Bronchial epithelial cell (primary cell): ENCODE measurements around the gene KCNN1. TPM values are rescaled to one million over a fixed set of nuclear protein-coding genes. Genes with fewer than 3 reads are reported as not detected.
"Not testable (repeated sequence)": the region's sequence is repeated elsewhere in the genome, so short reads cannot be mapped to it uniquely, and the experiment has no call there.

Experiments
- DNase-seq: peaks from one replicate; pipeline ENCODE4 v3.0.0-alpha.2; 2010; ENCODE audit warnings: low read depth
- FAIRE-seq: peaks from 2 replicates; lab custom pipeline; 2011; peaks lifted over from hg19 to GRCh38; lab: Jason Lieb, UNC
- H3K27me3 ChIP-seq: 2 replicates; pipeline ENCODE4 v1.5.1; 2011; ENCODE audit warnings: low read length; ENCODE audit not compliant: control insufficient read depth, insufficient read depth
- H3K36me3 ChIP-seq: 2 replicates; pipeline ENCODE4 v1.5.1; 2011; ENCODE audit warnings: low read length; ENCODE audit not compliant: control insufficient read depth, insufficient read depth
- H3K4me3 ChIP-seq: 2 replicates; pipeline ENCODE4 v1.5.1; 2011; ENCODE audit warnings: mild to moderate bottlenecking, low read depth, low read length, control low read depth
- CTCF ChIP-seq: IDR thresholded peaks from 2 replicates; pipeline ENCODE4 v1.5.1; 2011; ENCODE audit warnings: mild to moderate bottlenecking, moderate library complexity, low read length, control low read depth, inconsistent platforms; ENCODE audit not compliant: insufficient read depth, severe bottlenecking
- total RNA-seq: library from RNA; depleted of rRNA; stranded (reverse); fragments of >200 nt; gene quantifications from 2 replicates; pipeline ENCODE4 v1.2.1, GENCODE V29; 2014

The KCNN1 gene
- not detected in 2 replicates for total RNA-seq

- Histone ChIP-seq H3K4me3 (no peak within 1 kb of the TSS), H3K27me3 (peaks cover 17% of the 10 kb centered on the region), H3K36me3 (no peaks in the 10 kb centered on the region)
- FAIRE-seq = no peak
- no peak for TF ChIP-seq CTCF
- DNase-seq = no peak
These were observed at the start of gene KCNN1 for GRCh38 chr19:17966550-17967256. TSS of gene KCNN1 (plus strand) at chr19:17967107. CDS start at chr19:17973889, 6,782 bp downstream.

GRCh38 chr19:17918151-17918550 is 48.8 kb upstream of the KCNN1 start:
- FAIRE-seq, DNase-seq, H3K4me3 ChIP-seq, H3K27me3 ChIP-seq, H3K36me3 ChIP-seq: not testable (repeated sequence)

- not testable (repeated sequence) for FAIRE-seq, H3K27me3 ChIP-seq, DNase-seq, H3K4me3 ChIP-seq, H3K36me3 ChIP-seq
These were observed 47.8 kb upstream of the KCNN1 start for GRCh38 chr19:17919122-17919521.

- Histone ChIP-seq H3K4me3 (no peak overlapping the region), H3K27me3 (no peaks in the 10 kb centered on the region), H3K36me3 (no peaks in the 10 kb centered on the region)
- DNase-seq = no peak
- FAIRE-seq = no peak
- TF ChIP-seq CTCF = no peak
These were observed 46.4 kb upstream of the KCNN1 start for GRCh38 chr19:17920527-17920926.

- Histone ChIP-seq H3K4me3 (no peak overlapping the region), H3K36me3 (no peaks in the 10 kb centered on the region), H3K27me3 (no peaks in the 10 kb centered on the region)
- FAIRE-seq (no peak), DNase-seq (no peak)
- TF ChIP-seq CTCF = no peak
These were observed 44.8 kb upstream of the KCNN1 start for GRCh38 chr19:17922138-17922537.

GRCh38 chr19:17926044-17926443 is 40.9 kb upstream of the KCNN1 start:
- FAIRE-seq = no peak

More at GRCh38 chr19:17926044-17926443, 40.9 kb upstream of the KCNN1 start:
- DNase-seq = no peak
- Histone ChIP-seq H3K4me3 (no peak overlapping the region), H3K36me3 (no peaks in the 10 kb centered on the region), H3K27me3 (no peaks in the 10 kb centered on the region)
- no peak for TF ChIP-seq CTCF
